ENCODE data around the gene CYBA. TPM values are rescaled to one million over a fixed set of nuclear protein-coding genes. Genes with fewer than 3 reads are reported as not detected.

The CYBA gene
- total RNA-seq, 3 donors from 2014 or later = 138 to 194 (median 180) TPM

GRCh38 chr16:88681084-88681680, 30.3 kb upstream of the CYBA start:
- Histone ChIP-seq H3K27ac (no peak overlapping the region), H3K27me3 (peaks cover 4 to 45% of the 10 kb centered on the region in 2 donors), H3K9me3 (no peaks in the 10 kb centered on the region), H3K4me3 (no peak overlapping the region), H3K36me3 (no peaks in the 10 kb centered on the region), H3K4me1 (peaks cover 6% of the 10 kb centered on the region in 2 donors)
- TF ChIP-seq, protein P1, sequence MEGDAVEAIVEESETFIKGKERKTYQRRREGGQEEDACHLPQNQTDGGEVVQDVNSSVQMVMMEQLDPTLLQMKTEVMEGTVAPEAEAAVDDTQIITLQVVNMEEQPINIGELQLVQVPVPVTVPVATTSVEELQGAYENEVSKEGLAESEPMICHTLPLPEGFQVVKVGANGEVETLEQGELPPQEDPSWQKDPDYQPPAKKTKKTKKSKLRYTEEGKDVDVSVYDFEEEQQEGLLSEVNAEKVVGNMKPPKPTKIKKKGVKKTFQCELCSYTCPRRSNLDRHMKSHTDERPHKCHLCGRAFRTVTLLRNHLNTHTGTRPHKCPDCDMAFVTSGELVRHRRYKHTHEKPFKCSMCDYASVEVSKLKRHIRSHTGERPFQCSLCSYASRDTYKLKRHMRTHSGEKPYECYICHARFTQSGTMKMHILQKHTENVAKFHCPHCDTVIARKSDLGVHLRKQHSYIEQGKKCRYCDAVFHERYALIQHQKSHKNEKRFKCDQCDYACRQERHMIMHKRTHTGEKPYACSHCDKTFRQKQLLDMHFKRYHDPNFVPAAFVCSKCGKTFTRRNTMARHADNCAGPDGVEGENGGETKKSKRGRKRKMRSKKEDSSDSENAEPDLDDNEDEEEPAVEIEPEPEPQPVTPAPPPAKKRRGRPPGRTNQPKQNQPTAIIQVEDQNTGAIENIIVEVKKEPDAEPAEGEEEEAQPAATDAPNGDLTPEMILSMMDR (IDR thresholded peaks at IDR 0.05) = no peak
- no peak for TF ChIP-seq POLR2AphosphoS5 (IDR thresholded peaks at IDR 0.05)
- TF ChIP-seq POLR2A (IDR thresholded peaks at IDR 0.05) = no peak
- intact Hi-C loops (cut with DNase I; ENCODE audit: low total_unique reads) = no loop called here
- DNase-seq (ENCODE audit: low spot score in 2 of 2) = no peak

DNA sequence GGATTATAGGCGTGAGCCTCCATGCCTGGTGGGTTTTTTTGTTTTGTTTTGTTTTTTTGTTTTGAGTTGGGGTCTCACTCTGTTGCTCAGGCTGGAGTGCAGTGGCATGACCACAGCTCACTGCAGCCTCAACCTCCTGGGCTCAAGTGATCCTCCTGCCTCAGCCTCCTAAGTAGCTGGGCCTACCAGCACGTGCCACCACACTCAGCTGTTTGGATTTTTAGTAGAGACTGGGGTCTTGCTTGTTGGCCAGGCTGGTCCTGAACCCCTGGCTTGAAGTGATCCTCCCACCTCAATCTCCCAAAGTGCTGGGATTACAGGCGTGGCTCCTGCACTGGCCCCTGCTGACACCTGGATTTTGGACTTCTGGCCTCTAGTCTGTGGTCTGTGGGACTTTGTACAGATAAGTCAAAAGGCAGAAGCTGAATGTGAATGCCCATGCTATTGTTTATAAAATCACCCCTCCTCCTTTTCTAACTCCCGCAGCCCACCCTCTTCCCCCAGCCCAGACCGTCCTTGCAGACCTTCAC, 29.8 kb upstream of the CYBA start:
- peaks cover under 1 to 2% of the 10 kb centered on the region in 2 donors for H3K4me1 ChIP-seq
- H3K36me3 ChIP-seq = no peaks in the 10 kb centered on the region
- H3K27me3 ChIP-seq = peaks cover 4 to 45% of the 10 kb centered on the region in 2 donors
- no peak overlapping the region for H3K27ac ChIP-seq
- TF ChIP-seq POLR2AphosphoS5 (IDR thresholded peaks at IDR 0.05) = no peak
- TF ChIP-seq, protein P1 (IDR thresholded peaks at IDR 0.05) = no peak
- intact Hi-C loops (cut with DNase I; ENCODE audit: low total_unique reads) = no loop called here
- H3K9me3 ChIP-seq = no peaks in the 10 kb centered on the region
- no peak overlapping the region for H3K4me3 ChIP-seq
- DNase-seq (ENCODE audit: low spot score in 2 of 2) = no peak

- Histone ChIP-seq H3K4me1 (no peaks in the 10 kb centered on the region), H3K9me3 (no peaks in the 10 kb centered on the region), H3K27ac (no peak overlapping the region), H3K4me3 (no peak overlapping the region), H3K36me3 (no peaks in the 10 kb centered on the region), H3K27me3 (peaks cover 4 to 41% of the 10 kb centered on the region in 2 donors)
- no peak for TF ChIP-seq POLR2A (IDR thresholded peaks at IDR 0.05)
- TF ChIP-seq, protein P1 (IDR thresholded peaks at IDR 0.05) = no peak
- TF ChIP-seq POLR2AphosphoS5 (IDR thresholded peaks at IDR 0.05) = no peak
- intact Hi-C loops (cut with DNase I; ENCODE audit: low total_unique reads) = no loop called here
- DNase-seq (ENCODE audit: low spot score in 2 of 2) = no peak
Observed at GRCh38 chr16:88678224-88678979, 27.5 kb upstream of the CYBA start.

DNA sequence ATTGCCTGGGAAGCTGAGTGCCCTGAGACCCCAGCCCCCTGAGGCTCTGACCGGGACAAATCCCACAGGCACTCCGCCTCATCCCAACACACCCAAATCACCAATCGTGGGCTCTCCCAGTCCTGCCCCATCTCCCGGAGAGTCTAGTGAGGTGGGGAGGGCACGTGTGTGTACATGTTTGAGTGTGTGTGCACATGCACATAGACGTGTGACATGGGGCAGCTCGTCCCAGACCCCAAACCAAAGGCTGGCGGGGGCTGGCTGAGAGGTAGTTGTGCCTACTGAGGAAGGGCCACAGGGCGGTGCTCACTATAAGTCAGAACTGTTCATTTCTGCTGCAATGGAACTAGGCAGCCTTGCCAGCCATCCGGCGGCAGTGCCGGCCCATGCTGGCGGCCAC, 26.9 kb upstream of the CYBA start:
- Histone ChIP-seq H3K4me3 (no peak overlapping the region), H3K36me3 (no peaks in the 10 kb centered on the region), H3K27ac (no peak overlapping the region), H3K27me3 (peaks cover 4 to 41% of the 10 kb centered on the region in 2 donors), H3K9me3 (no peaks in the 10 kb centered on the region), H3K4me1 (no peaks in the 10 kb centered on the region)
- TF ChIP-seq, protein P1 (IDR thresholded peaks at IDR 0.05) = no peak
- TF ChIP-seq POLR2A (IDR thresholded peaks at IDR 0.05) (no peak), POLR2AphosphoS5 (IDR thresholded peaks at IDR 0.05) (no peak)
- DNase-seq (ENCODE audit: low spot score in 2 of 2) = no peak
- intact Hi-C loops (cut with DNase I; ENCODE audit: low total_unique reads) = no loop called here

All from breast epithelium (tissue), 4 donors.